ENCODE measurements around the gene APOBEC2. TPM values are rescaled to one million over a fixed set of nuclear protein-coding genes. Genes with fewer than 3 reads are reported as not detected.

Gene APOBEC2
- total and polyA plus RNA-seq, 2 of the 13 experiments (the other 11 are each of a cell fraction or from before 2014, with no cell fraction given): 0.09 TPM; not detected in 1

GRCh38 chr6:41071501-41071922, 18.5 kb downstream of the APOBEC2 start (continued):
- TF ChIP-seq, protein P1, sequence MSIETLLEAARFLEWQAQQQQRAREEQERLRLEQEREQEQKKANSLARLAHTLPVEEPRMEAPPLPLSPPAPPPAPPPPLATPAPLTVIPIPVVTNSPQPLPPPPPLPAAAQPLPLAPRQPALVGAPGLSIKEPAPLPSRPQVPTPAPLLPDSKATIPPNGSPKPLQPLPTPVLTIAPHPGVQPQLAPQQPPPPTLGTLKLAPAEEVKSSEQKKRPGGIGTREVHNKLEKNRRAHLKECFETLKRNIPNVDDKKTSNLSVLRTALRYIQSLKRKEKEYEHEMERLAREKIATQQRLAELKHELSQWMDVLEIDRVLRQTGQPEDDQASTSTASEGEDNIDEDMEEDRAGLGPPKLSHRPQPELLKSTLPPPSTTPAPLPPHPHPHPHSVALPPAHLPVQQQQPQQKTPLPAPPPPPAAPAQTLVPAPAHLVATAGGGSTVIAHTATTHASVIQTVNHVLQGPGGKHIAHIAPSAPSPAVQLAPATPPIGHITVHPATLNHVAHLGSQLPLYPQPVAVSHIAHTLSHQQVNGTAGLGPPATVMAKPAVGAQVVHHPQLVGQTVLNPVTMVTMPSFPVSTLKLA (IDR thresholded peaks at IDR 0.05): no peak
- TF ChIP-seq MIER3 (CRISPR knock-in tag; IDR thresholded peaks at IDR 0.05; ENCODE audit: borderline replicate concordance) (0 out of 2 replicates have a peak, but pooled peaks have one; percentile 44), ZNF383 (CRISPR knock-in tag; IDR thresholded peaks at IDR 0.05; ENCODE audit: borderline replicate concordance) (no peak), CREB1 (IDR thresholded peaks at IDR 0.05) (no peak), CREB1 (CRISPR knock-in tag; IDR thresholded peaks at IDR 0.05) (0 out of 2 replicates have a peak, but pooled peaks have one; percentile 6), ZNF512 (CRISPR knock-in tag; IDR thresholded peaks at IDR 0.05) (no peak), CCAR2 (optimal IDR thresholded peaks at IDR 0.05; ENCODE audit: low read depth, low read length) (peak; percentile 43), ZNF879 (CRISPR knock-in tag; IDR thresholded peaks at IDR 0.05) (0 out of 2 replicates have a peak, but pooled peaks have one; percentile 33), ZBTB1 (CRISPR knock-in tag; IDR thresholded peaks at IDR 0.05; ENCODE audit: borderline replicate concordance) (no peak), ZNF431 (CRISPR knock-in tag; IDR thresholded peaks at IDR 0.05; ENCODE audit: borderline replicate concordance, low read depth) (peak; percentile 10; the same call in 1 of the 2 replicates), KMT2A (CRISPR knock-in tag; IDR thresholded peaks at IDR 0.05) (peak; percentile 57; the same call in 1 of the 2 replicates), ZBTB40 (IDR thresholded peaks at IDR 0.05) (no peak), ZBTB40 (CRISPR knock-in tag; IDR thresholded peaks at IDR 0.05) (no peak), FOXP1 (IDR thresholded peaks at IDR 0.05) (no peak), FOXP1 (CRISPR knock-in tag; IDR thresholded peaks at IDR 0.05) (0 out of 2 replicates have a peak, but pooled peaks have one; percentile 7), RBM22 (optimal IDR thresholded peaks at IDR 0.05; ENCODE audit: low read length) (no peak), SPEN (CRISPR knock-in tag; IDR thresholded peaks at IDR 0.05; ENCODE audit: low read depth) (no peak), HOXA3 (CRISPR knock-in tag; IDR thresholded peaks at IDR 0.05) (peak; percentile 38; the same call in 1 of the 2 replicates), ETV5 (CRISPR knock-in tag; IDR thresholded peaks at IDR 0.05; ENCODE audit: borderline replicate concordance) (peak; percentile 82), BCL6 (CRISPR knock-in tag; IDR thresholded peaks at IDR 0.05) (peak; percentile 59; the same call in 1 of the 2 replicates), ZNF468 (CRISPR knock-in tag; IDR thresholded peaks at IDR 0.05) (0 out of 2 replicates have a peak, but pooled peaks have one; percentile 28)
